H9 (cell line): ENCODE data around the gene HOXA9. TPM values are rescaled to one million over a fixed set of nuclear protein-coding genes. Genes with fewer than 3 reads are reported as not detected.

Source experiments
- DNase-seq: peaks from one replicate; pipeline ENCODE4 v3.0.0-alpha.2; 2017
- H2AFZ ChIP-seq: one replicate; pipeline ENCODE4 v1.6.1; 2013; ENCODE audit warnings: mild to moderate bottlenecking, low read length, control low read depth, moderate library complexity
- H2AK5ac ChIP-seq: 2 replicates; pipeline ENCODE4 v1.6.1; 2013; ENCODE audit warnings: low read length, control low read depth, mixed read lengths; ENCODE audit not compliant: insufficient read length
- H2BK120ac ChIP-seq: one replicate; pipeline ENCODE4 v1.6.1; 2013; ENCODE audit warnings: low read depth, mild to moderate bottlenecking, low read length, control low read depth, inconsistent platforms; ENCODE audit not compliant: poor library complexity, severe bottlenecking
- H2BK12ac ChIP-seq: 2 replicates; pipeline ENCODE4 v1.6.1; 2013; ENCODE audit warnings: low read length, control low read depth, mixed read lengths, low read depth; ENCODE audit not compliant: insufficient read length
- H2BK15ac ChIP-seq: 2 replicates; pipeline ENCODE4 v1.6.1; 2013; ENCODE audit warnings: low read depth, low read length, control low read depth
- H2BK20ac ChIP-seq: one replicate; pipeline ENCODE4 v1.6.1; 2013; ENCODE audit warnings: low read depth, mild to moderate bottlenecking, low read length, control low read depth, inconsistent platforms; ENCODE audit not compliant: poor library complexity, severe bottlenecking
- H2BK5ac ChIP-seq: 2 replicates; pipeline ENCODE4 v1.6.1; 2013; ENCODE audit warnings: low read length, control low read depth, mixed read lengths; ENCODE audit not compliant: insufficient read length
- H3K14ac ChIP-seq: 2 replicates; pipeline ENCODE4 v1.6.1; 2013; ENCODE audit warnings: low read length, control low read depth; ENCODE audit not compliant: insufficient read depth
- H3K18ac ChIP-seq: 2 replicates; pipeline ENCODE4 v1.6.1; 2013; ENCODE audit warnings: low read depth, mild to moderate bottlenecking, mixed read lengths, low read length, control low read depth; ENCODE audit not compliant: insufficient read length
- H3K23ac ChIP-seq: 2 replicates; pipeline ENCODE4 v1.6.1; 2013; ENCODE audit warnings: low read length, control low read depth, mixed read lengths, low read depth; ENCODE audit not compliant: insufficient read length
- H3K23me2 ChIP-seq: 2 replicates; pipeline ENCODE4 v1.6.1; 2013; ENCODE audit warnings: low read depth, mild to moderate bottlenecking, mixed read lengths, low read length, control low read depth; ENCODE audit not compliant: insufficient read length, poor library complexity, severe bottlenecking
- H3K27ac ChIP-seq: 2 replicates; pipeline ENCODE4 v1.5.1; 2013; ENCODE audit warnings: low read length, control low read depth, mixed read lengths, low read depth; ENCODE audit not compliant: insufficient read length
- H3K27me3 ChIP-seq: 2 replicates; pipeline ENCODE4 v1.6.1; 2013; ENCODE audit warnings: low read length, control low read depth, inconsistent platforms; ENCODE audit not compliant: insufficient read depth
- H3K4ac ChIP-seq: 2 replicates; pipeline ENCODE4 v1.6.1; 2013; ENCODE audit warnings: low read depth, mild to moderate bottlenecking, control low read depth, inconsistent platforms, low read length, moderate library complexity
- H3K4me1 ChIP-seq: 2 replicates; pipeline ENCODE4 v1.6.1; 2013; ENCODE audit warnings: low read length, control low read depth, inconsistent platforms; ENCODE audit not compliant: insufficient read depth
- H3K4me2 ChIP-seq: 2 replicates; pipeline ENCODE4 v1.6.1; 2013; ENCODE audit warnings: low read length, control low read depth, mixed read lengths; ENCODE audit not compliant: insufficient read length, insufficient read depth
- H3K56ac ChIP-seq: 2 replicates; pipeline ENCODE4 v1.6.1; 2013; ENCODE audit warnings: low read depth, mild to moderate bottlenecking, mixed read lengths, low read length, control low read depth; ENCODE audit not compliant: insufficient read length
- H3K79me1 ChIP-seq: 2 replicates; pipeline ENCODE4 v1.6.1; 2013; ENCODE audit warnings: low read depth, mild to moderate bottlenecking, moderate library complexity, low read length, control low read depth, inconsistent platforms; ENCODE audit not compliant: insufficient read depth, poor library complexity, severe bottlenecking
- H3K79me2 ChIP-seq: 2 replicates; pipeline ENCODE4 v1.6.1; 2013; ENCODE audit warnings: low read length, control low read depth, inconsistent platforms; ENCODE audit not compliant: insufficient read depth
- H3K9ac ChIP-seq: 2 replicates; pipeline ENCODE4 v1.6.1; 2013; ENCODE audit warnings: low read length, control low read depth, mixed read lengths; ENCODE audit not compliant: insufficient read length; ENCODE audit errors: extremely low read depth
- H3K9me3 ChIP-seq: one replicate; pipeline ENCODE4 v1.6.1; 2013; ENCODE audit warnings: low read depth, low read length, inconsistent platforms; ENCODE audit not compliant: control insufficient read depth
- H3T11ph ChIP-seq: one replicate; pipeline ENCODE4 v1.6.1; 2013; ENCODE audit warnings: mild to moderate bottlenecking, low read length, control low read depth, inconsistent platforms
- H4K20me1 ChIP-seq: one replicate; pipeline ENCODE4 v1.6.1; 2013; ENCODE audit not compliant: control insufficient read depth, insufficient read length, insufficient read depth
- H4K5ac ChIP-seq: 2 replicates; pipeline ENCODE4 v1.6.1; 2013; ENCODE audit warnings: low read depth, mild to moderate bottlenecking, mixed read lengths, low read length, control low read depth; ENCODE audit not compliant: insufficient read length
- H4K8ac ChIP-seq: replicated peaks from 2 replicates; pipeline ENCODE4 v1.6.1; 2013; ENCODE audit warnings: low read length, control low read depth, mixed read lengths, low read depth; ENCODE audit not compliant: insufficient read length
- H4K91ac ChIP-seq: 2 replicates; pipeline ENCODE4 v1.6.1; 2013; ENCODE audit warnings: low read depth, mild to moderate bottlenecking, moderate library complexity, mixed read lengths, low read length, control low read depth; ENCODE audit not compliant: insufficient read length
- H3K27ac Mint-ChIP-seq, 3 experiments: 2 replicates in 2 of 3; 3 replicates in 1 of 3; pipeline ENCODE4 v1.8.0; 2020 to 2021; ENCODE audit warnings: mixed read lengths in 3 of 3, mild to moderate bottlenecking in 1 of 3, moderate library complexity in 1 of 3
- H3K27me3 Mint-ChIP-seq: 2 replicates; pipeline ENCODE4 v1.8.0; 2021; ENCODE audit warnings: low read depth, mild to moderate bottlenecking, moderate library complexity, mixed read lengths
- H3K36me3 Mint-ChIP-seq, 3 experiments: 2 replicates in 2 of 3; 3 replicates in 1 of 3; pipeline ENCODE4 v1.8.0; 2020 to 2021; ENCODE audit warnings: low read depth in 3 of 3, mixed read lengths in 3 of 3; ENCODE audit not compliant: insufficient read depth in 1 of 3
- H3K4me1 Mint-ChIP-seq, 2 experiments: 2 replicates each; pipeline ENCODE4 v1.8.0; 2020; ENCODE audit warnings: mixed read lengths in 2 of 2
- H3K4me3 Mint-ChIP-seq, 2 experiments: 2 replicates in 1 of 2; 3 replicates in 1 of 2; pipeline ENCODE4 v1.8.0; 2020 to 2021; ENCODE audit warnings: mild to moderate bottlenecking in 2 of 2, mixed read lengths in 2 of 2, moderate library complexity in 1 of 2
- H3K9me3 Mint-ChIP-seq, 2 experiments: 2 replicates in 1 of 2; 3 replicates in 1 of 2; pipeline ENCODE4 v1.8.0; 2020; ENCODE audit warnings: mild to moderate bottlenecking in 2 of 2, mixed read lengths in 2 of 2, moderate library complexity in 1 of 2
- WGBS: extraction: QIAGEN DNeasy Blood & Tissue Kit; methylation state at CpG from one replicate; pipeline ENCODE4 v1.1.7; 2013; ENCODE audit warnings: missing lambda C conversion rate, low lambda C conversion rate, mixed read lengths; ENCODE audit not compliant: insufficient read length; ENCODE audit errors: extremely low coverage; 5-methylcytosine and 5-hydroxymethylcytosine counted together
- total RNA-seq: library from RNA; stranded (reverse); gene quantifications from 2 replicates; pipeline ENCODE4 v1.2.1, GENCODE V29; 2021
- TF ChIP-seq, protein P1 (sequence below): fragments of 200-600 bp; sonication (generic); conservative IDR thresholded peaks from 3 replicates; pipeline ENCODE4 v1.8.0; 2021; ENCODE audit warnings: antibody characterized with exemption, mild to moderate bottlenecking

Gene HOXA9
- total RNA-seq, 1 experiment from 2014 or later: not detected

- H2AK5ac ChIP-seq: no peak overlapping the region
- H3K18ac ChIP-seq: no peak overlapping the region
- no CpG with 5 or more reads among the region's 30 CpGs for WGBS
- no peak overlapping the region for H4K8ac ChIP-seq
- no peak overlapping the region for H3K9ac ChIP-seq
- H3K27ac ChIP-seq: no peak overlapping the region
- H3K79me1 ChIP-seq: no peaks in the 10 kb centered on the region
- TF ChIP-seq, protein P1, sequence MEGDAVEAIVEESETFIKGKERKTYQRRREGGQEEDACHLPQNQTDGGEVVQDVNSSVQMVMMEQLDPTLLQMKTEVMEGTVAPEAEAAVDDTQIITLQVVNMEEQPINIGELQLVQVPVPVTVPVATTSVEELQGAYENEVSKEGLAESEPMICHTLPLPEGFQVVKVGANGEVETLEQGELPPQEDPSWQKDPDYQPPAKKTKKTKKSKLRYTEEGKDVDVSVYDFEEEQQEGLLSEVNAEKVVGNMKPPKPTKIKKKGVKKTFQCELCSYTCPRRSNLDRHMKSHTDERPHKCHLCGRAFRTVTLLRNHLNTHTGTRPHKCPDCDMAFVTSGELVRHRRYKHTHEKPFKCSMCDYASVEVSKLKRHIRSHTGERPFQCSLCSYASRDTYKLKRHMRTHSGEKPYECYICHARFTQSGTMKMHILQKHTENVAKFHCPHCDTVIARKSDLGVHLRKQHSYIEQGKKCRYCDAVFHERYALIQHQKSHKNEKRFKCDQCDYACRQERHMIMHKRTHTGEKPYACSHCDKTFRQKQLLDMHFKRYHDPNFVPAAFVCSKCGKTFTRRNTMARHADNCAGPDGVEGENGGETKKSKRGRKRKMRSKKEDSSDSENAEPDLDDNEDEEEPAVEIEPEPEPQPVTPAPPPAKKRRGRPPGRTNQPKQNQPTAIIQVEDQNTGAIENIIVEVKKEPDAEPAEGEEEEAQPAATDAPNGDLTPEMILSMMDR: no peak
- no peak overlapping the region for H2BK120ac ChIP-seq
- H3K56ac ChIP-seq: no peak overlapping the region
- H3K9me3 Mint-ChIP-seq: peaks cover 13 to 24% of the 10 kb centered on the region in 2 experiments
- no peak overlapping the region for H4K5ac ChIP-seq
- H3T11ph ChIP-seq: no peak overlapping the region
- DNase-seq: peak; percentile 14
- no peak overlapping the region for H4K91ac ChIP-seq
- H2BK5ac ChIP-seq: no peak overlapping the region
- no peak overlapping the region for H2BK12ac ChIP-seq
- no peak overlapping the region for H3K4ac ChIP-seq
- H3K36me3 Mint-ChIP-seq: peaks cover 0 to 6% (median 0%) of the 10 kb centered on the region in 3 experiments; a peak in 3 of 7 replicates
- H2AFZ ChIP-seq: no peak overlapping the region
- H3K23me2 ChIP-seq: no peaks in the 10 kb centered on the region
- no peak overlapping the region for H2BK20ac ChIP-seq
- no peak overlapping the region for H2BK15ac ChIP-seq
- no peak overlapping the region for H3K14ac ChIP-seq
- H3K27ac Mint-ChIP-seq: no peak overlapping the region
- H3K27me3 ChIP-seq: peaks cover 97% of the 10 kb centered on the region
- no peaks in the 10 kb centered on the region for H3K79me2 ChIP-seq
- peaks cover 3 to 11% of the 10 kb centered on the region in 2 experiments; a peak in 3 of 4 replicates for H3K4me1 Mint-ChIP-seq
- H3K27me3 Mint-ChIP-seq: peaks cover 98% of the 10 kb centered on the region
- H3K9me3 ChIP-seq: no peaks in the 10 kb centered on the region
- H3K4me2 ChIP-seq: no peak overlapping the region
- no peak overlapping the region for H3K23ac ChIP-seq
- no peaks in the 10 kb centered on the region for H4K20me1 ChIP-seq
- no peaks in the 10 kb centered on the region for H3K4me1 ChIP-seq
- peak overlapping the region in 1 of 2 experiments; percentile 17; a peak in 2 of 5 replicates for H3K4me3 Mint-ChIP-seq
Measured at GRCh38 chr7:27156916-27157701, 8.2 kb downstream of the HOXA9 start.
